Stimulated activated CD4-positive, alpha-beta T cell treated with anti-CD3 and anti-CD28 coated beads, Interleukin-4, amount 100 ng/mL, for 1 hour (primary cell): ENCODE results near the gene CCL3.
"Not testable (repeated sequence)": the region's sequence is repeated elsewhere in the genome, so short reads cannot be mapped to it uniquely, and the experiment has no call there.

Experiments
- DNase-seq: peaks from one replicate; pipeline ENCODE4 v3.0.0-alpha.2; 2020

The CCL3 gene

DNA sequence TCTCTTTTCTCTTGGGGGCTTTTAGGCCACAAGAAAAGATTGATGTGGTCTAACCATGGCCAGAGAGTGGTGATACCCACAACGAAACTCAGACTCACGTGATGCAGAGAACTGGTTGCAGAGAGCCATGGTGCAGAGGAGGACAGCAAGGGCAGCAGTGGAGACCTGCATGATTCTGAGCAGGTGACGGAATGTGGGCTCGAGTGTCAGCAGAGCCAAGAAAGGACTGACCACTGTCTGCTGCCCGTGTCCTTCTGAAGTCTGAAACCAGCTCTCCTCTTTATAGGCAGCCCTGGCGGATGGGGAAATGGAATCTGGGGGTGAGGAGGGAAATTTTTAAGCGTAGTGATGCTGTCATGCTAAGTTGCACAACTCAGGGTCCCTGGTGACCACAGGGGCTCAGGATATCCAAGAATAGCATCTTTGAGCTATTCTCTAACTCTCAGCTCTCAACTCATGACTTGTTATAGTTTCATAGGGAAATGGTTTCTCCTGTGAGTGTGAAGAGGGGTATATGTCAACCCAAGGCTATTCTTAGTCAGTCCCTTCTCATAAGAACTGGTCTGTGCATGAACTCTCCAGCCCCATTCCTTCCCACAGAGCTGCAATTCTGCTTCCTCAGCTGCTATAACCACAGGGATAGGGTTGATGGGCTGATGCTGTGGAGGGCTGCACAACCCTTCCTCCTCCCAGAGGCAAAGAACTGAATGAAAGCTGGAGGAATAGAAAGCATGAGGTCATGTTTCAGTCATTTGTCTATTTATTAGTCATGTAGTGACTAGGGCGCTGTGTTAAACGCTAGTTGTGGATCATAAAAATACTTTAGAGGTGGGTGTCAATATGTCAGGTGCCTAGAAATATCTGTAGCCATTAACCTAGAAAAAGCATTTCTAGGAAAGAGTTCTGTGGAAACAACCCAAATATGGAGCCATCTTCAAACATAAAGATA is at the start of gene CCL3:
CCL3 (minus strand) TSS at position 256 of the 949 bp plus-strand sequence; CDS start at position 171, 85 bp downstream.
- no peak for DNase-seq

DNA sequence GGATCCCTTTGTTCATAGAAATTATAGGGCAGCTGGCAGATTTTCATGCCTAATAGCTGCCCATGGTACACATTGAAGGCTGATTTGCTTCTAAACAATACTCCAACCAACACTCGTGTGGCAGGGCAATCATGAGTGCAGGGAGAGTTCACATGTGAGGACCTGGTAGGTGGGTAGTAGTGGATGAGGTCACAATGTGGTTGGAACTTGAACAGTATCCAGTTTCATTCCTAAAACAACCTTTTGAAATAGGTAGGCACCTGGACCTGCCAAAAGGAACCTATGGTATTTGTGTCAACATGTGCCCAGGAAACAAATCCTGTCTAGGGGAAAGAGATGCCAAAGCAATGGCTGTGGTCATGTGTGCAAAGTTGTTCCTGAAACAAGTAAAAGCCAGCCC is 46.5 kb upstream of the CCL3 start:
- DNase-seq, result no peak

DNA sequence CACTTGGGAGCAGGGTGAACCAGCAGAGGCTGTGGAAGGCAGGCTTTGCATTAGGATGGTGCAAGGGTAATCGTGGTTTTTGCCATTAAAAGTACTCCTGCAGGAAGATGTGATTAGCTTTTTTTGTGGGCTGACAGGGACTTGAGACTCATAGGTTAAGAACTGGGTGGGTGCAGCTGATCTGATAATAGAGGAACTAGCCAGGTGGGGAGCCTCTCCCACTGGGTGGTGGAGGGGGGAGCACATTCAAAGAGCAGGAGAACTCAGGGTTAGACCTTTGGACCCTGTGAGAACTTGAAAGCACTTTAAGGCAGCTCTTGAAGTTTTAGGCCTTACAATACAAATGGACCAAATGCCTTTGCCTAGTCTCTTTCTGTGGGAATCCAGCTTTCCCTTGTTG is 46.1 kb upstream of the CCL3 start:
- DNase-seq, result no peak

DNA sequence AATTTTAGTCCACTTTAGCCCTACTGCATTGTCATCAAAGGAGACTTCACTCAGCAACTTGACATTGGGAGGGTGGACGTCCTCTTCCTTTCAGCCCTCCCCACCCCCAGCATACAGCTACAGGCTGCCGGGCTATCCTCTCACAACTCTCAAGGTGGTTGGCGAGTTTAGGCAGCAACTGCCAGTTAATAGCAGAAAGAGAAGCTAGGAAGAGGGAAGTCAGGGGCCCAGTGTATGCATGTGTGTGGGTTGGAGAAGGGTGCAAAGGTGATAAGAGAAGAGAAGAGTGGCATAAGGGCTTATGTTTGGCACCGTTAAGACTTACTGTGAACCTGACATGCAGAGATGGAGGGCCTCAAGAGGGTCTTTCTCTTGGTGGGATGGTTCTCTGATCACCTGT is 45.5 kb upstream of the CCL3 start:
- no peak for DNase-seq

- no peak for DNase-seq
Measured at GRCh38 chr17:36133602-36134236, 43.8 kb upstream of the CCL3 start.

- DNase-seq, result no peak
Measured at GRCh38 chr17:36132421-36132831, 42.5 kb upstream of the CCL3 start.

DNA sequence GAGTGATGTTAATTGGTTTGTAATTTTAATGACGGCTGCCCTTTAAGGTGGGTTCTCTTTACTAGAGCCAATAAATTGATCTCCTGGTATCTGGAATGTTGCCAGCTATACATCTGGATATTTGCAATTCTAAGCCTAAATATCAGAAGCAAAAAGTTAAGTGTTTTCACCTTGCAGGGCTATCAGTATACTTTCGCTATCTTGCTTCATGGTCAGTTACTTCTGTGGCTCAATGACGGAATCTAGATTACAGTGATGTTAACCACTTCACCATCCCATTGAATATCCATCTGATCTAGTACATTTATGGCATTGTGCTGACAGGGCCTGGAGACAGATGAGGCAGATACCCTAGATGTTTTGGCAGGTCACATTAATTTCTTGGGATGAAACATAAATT is 42.0 kb upstream of the CCL3 start:
- no peak for DNase-seq

GRCh38 chr17:36131421-36131820 is 41.5 kb upstream of the CCL3 start:
- DNase-seq, result no peak

GRCh38 chr17:36130346-36130745 is 40.4 kb upstream of the CCL3 start:
- no peak for DNase-seq

- DNase-seq, result no peak
Measured at GRCh38 chr17:36129616-36130015, 39.7 kb upstream of the CCL3 start.

GRCh38 chr17:36128411-36128978 is 38.6 kb upstream of the CCL3 start:
- DNase-seq, result no peak

DNA sequence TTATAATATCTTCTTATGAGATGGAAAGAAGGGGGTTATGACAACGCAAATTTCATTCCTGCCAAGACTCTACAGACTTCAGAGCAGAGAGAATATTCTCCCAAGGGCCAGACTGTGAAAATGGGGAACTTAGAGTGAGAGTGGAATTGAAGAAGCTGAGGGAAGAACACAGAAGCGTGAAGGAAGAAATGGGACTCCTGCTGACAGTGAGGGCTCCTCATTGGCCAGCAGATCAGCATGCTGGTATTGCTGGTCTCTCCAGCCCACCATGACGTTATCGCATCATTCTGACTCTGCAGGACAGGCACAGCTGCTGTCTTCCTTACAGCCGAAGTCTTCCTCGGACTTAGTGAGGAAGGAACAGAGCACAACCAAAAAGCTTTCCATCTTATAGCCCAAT is 38.0 kb upstream of the CCL3 start:
- DNase-seq, result no peak

GRCh38 chr17:36127199-36127893 is 37.4 kb upstream of the CCL3 start:
- no peak for DNase-seq

DNA sequence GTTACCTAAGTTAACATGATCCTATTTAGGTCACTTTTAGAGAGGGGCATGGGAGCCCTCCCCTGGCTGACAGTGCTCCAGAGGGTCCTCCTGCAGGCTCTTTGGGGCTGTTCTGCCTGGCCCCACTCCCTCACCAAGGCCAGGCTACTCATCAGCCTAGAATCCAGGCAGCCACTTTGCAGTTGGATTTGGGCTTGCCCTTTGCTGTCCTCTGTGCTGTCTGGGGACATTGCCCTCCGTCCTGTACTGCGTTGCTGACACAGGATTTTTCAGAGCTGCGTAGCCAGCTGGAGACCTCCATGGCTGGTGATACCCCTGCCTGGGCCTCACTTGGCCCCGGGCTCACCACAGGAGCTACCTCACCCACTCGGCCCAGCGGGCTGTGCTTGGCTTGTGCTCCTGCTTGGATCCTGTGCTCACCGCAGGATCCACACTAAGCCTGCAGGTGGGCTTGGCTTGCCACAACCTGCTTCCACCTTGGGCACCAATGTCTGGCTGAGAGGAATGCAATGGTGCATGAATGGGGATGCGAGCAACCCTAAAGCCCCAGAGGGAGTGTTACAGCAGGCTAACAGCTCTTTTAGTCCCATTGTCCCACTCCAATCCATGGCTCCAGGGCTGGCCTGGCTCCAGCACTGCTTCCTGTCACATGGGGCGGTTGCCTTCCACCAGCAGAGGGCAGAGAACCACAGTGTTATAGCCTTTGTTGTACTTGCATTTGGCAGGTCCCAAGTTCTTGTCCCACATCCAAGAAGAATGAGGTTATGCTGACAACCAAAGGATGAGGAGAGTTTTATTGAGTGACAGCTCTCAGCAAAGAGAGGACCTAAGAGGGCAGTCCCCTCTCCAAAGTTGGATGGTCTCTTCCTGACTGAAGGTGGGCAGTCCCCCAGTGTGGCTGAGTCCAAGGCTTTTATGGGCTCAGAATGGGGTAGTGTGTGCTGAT is 35.2 kb upstream of the CCL3 start:
- DNase-seq, result no peak

- DNase-seq, result no peak
Measured at GRCh38 chr17:36123431-36123830, 33.5 kb upstream of the CCL3 start.

GRCh38 chr17:36121099-36121498 is 31.2 kb upstream of the CCL3 start:
- DNase-seq, result not testable (repeated sequence)

DNA sequence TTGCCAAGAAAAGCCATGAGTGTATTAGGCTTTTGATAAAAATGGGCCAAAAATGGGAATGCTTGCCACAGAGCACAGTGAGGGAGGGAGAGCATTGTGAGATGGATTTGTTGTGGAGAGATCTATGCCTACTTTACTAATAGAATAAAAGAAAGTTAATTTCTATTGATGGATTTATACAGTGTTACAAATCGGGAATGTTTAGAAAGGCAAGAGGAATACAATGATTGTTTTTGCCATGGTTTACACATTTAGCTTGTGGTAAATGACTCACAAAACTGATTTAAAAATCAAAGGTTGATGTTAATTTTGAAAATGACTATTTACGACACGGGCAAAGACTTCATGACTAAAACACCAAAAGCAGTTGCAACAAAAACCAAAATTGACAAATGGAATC is 30.3 kb upstream of the CCL3 start:
- no peak for DNase-seq

DNA sequence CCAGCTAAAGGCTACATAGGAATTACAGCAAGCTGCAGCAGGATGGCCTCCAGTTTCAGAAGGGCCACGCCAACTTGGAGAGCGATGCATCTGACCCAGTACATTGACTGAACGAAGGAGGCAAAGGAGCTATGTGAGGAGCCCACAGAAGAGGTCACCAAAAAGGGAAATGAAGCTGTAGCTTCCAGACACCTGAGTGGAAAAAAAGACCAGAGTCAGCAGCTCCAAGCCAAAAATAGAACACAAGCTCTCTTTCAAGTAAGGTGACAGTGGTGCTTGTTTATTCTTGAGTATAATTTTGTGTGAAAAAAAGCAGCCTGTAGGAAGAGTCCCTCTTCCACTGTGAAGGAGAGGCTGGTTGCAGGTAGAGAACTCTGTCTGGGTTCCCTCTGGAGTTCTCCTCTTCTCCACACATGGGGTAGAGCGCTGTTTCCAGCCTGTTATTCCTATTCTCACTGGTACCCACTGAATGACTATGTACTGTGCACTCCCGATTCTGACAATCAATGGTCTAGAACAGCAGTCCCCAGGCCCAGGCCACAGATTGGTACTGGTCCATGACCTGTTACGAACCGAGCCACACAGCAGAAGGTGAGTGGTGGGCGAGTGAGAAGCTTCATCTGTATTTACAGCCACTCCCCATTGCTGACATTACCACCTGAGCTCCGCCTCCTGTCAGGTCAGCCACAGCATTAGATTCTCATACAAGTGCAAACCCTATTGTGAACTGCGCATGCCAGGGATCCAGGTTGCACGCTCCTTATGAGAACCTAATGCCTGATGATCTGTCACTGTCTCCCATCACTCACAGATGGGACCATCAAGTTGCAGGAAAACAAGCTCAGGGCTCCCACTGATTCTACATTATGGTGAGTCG is 28.8 kb upstream of the CCL3 start:
- DNase-seq, result no peak

DNA sequence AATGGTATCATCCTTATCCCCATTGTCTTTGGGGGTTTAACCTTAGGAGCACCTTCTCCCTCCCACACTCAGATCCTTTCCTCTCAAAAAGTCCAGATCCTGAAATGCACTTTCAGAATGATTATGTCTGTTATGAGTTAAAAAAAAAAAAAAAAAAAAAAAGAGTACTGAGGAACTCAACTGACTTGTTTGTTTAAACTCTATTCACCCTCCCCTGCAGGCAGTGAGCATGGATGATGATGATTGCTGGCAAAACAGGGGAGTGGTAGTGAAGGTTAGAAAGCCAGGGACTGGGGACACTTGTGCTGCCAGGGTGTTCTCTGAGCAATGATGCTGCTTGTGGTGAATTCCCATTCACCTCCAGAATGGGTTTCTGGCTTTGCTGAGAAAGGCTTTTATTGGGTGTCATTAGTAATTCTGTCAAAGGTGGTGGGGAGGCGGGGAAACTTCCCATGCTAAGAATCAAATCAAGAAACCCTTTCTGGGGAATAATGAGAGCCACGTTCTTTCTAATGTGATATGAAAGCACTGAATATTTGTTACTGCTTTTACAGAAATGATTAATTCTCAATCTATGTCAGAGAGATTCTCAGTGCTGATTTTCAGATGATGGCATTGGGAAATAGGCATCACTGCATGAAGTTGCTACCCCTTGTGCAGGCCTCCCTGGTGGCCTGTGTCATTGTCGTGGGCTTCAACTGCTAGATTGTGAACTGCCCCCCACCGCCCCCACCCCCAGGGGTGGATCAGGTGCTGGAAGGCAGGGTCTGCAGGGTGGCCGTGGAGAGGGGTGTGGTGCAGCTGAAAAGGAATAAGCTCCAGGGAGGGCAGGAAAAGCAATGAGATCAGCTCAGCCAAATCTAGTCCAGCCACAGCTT is 27.8 kb upstream of the CCL3 start:
- DNase-seq, result no peak

DNA sequence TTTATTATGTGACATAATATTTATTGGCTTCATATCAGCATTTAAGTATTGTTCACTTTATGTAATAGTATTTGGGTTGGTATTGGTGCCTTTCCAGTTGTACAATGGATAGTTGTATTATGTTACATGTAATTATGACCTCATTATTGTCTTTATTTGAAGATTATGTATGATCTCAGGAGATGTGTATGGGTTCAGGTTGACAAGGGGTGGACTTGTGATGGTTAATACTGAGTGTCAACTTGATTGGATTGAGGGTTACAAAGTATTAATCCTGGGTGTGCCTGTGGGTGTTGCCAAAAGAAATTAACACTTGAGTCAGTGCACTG is 25.7 kb upstream of the CCL3 start:
- not testable (repeated sequence) for DNase-seq
